ENCODE data around the gene BAIAP2.

DNA sequence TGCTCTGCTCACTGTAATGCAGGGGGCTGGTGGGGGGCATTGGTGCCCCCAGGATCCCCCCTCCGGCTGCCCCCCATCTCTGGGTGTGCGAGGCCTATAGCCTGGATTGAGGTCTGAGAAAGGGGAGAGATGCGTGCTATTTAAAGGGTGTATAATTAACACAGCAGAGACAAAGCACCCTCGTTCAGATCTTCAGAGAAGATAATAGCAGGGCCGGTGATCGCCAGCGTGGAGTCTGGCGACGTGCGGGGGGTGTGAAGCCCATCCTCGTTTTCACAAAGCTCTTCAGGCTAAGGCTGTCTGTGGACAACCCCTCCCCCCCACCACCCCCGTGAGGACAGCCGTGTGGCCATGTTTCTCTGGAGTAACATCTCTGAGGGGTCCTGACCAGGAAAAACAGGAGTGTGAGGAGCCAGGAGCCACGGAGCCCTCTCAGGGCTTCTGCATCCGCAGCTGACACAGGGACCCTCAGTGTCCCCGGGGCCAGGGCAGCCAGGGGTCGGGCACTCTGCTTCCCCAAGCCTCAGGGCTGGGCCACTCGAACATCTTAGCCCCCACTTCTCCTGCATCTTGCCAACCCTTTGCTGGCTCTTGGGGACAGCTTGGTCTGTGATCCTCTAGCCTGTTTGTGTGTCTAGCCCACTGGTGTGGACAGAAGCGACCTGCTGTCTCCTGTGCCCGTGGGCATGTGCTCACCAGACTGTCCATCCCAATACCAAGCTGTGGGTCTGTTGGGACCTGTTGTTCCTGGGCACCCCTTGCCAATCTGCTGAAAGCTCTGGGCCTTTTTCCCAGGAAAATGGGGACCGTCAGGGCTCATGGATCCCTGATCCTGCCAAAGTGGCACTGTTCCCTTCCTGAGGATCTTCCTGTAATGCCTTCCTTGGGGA, 58.9 kb downstream of the BAIAP2 start:
- TF ChIP-seq, protein P1, sequence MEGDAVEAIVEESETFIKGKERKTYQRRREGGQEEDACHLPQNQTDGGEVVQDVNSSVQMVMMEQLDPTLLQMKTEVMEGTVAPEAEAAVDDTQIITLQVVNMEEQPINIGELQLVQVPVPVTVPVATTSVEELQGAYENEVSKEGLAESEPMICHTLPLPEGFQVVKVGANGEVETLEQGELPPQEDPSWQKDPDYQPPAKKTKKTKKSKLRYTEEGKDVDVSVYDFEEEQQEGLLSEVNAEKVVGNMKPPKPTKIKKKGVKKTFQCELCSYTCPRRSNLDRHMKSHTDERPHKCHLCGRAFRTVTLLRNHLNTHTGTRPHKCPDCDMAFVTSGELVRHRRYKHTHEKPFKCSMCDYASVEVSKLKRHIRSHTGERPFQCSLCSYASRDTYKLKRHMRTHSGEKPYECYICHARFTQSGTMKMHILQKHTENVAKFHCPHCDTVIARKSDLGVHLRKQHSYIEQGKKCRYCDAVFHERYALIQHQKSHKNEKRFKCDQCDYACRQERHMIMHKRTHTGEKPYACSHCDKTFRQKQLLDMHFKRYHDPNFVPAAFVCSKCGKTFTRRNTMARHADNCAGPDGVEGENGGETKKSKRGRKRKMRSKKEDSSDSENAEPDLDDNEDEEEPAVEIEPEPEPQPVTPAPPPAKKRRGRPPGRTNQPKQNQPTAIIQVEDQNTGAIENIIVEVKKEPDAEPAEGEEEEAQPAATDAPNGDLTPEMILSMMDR (conservative IDR thresholded peaks at IDR 0.05), result no peak
- TF ChIP-seq ZFX (IDR thresholded peaks at IDR 0.05), result no peak

Data from C4-2B (cell line).